NCI-H2196 (cell line): ENCODE measurements around the gene CCR4.
"Not testable (repeated sequence)": the region's sequence is repeated elsewhere in the genome, so short reads cannot be mapped to it uniquely, and the experiment has no call there.

Experiments
- DNase-seq: peaks from one replicate; lab custom pipeline; 2025; ENCODE audit not compliant: unreplicated experiment; lab: John Stamatoyannopoulos, UW

CCR4 gene

GRCh38 chr3:32951410-32951811, at the start of gene CCR4:
TSS of gene CCR4 (plus strand) at chr3:32951644. CDS start at chr3:32953423, 1,779 bp downstream.
- DNase-seq: no peak

GRCh38 chr3:32902887-32903371, 48.5 kb upstream of the CCR4 start:
- peak; percentile 22 for DNase-seq

DNA sequence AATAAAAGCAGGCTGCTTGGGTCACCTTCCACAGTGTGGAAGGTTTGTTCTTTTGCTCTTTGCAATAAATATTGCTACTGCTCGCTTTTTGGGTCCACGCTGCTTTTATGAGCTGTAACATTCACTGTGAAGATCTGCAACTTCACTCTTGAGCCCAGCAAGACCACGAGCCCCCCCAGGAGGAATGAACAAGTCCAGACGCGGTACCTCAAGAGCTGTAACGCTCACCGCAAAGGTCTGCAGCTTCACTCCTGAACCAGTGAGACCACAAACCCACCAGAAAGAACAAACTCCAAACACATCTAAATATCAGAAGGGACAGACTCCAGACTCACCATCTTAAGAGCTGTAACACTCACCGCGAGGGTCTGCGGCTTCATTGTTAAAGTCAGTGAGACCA, 47.5 kb upstream of the CCR4 start:
- DNase-seq: no peak

- no peak for DNase-seq
These were observed 41.4 kb upstream of the CCR4 start for GRCh38 chr3:32909999-32910398.

DNA sequence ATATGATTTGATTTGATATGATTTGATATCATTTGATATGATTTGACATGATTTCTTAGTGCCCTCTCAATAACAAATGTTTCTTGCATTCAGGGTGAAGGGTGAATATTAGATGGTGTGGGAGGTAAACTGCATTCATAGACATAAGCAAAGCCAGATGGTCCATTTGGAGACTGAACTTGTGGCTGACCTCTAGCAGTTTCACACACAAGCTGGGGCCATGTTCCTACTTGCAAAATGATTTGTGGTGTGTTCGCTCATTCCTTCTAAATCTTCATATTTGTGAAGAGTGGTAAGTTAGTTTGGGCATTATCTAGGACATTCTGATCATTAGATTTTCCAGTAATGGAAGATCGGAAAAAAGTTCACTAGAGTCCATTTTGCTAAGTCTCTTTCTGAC, 40.5 kb upstream of the CCR4 start:
- DNase-seq: no peak

GRCh38 chr3:32912046-32912445, 39.4 kb upstream of the CCR4 start:
- no peak for DNase-seq

DNA sequence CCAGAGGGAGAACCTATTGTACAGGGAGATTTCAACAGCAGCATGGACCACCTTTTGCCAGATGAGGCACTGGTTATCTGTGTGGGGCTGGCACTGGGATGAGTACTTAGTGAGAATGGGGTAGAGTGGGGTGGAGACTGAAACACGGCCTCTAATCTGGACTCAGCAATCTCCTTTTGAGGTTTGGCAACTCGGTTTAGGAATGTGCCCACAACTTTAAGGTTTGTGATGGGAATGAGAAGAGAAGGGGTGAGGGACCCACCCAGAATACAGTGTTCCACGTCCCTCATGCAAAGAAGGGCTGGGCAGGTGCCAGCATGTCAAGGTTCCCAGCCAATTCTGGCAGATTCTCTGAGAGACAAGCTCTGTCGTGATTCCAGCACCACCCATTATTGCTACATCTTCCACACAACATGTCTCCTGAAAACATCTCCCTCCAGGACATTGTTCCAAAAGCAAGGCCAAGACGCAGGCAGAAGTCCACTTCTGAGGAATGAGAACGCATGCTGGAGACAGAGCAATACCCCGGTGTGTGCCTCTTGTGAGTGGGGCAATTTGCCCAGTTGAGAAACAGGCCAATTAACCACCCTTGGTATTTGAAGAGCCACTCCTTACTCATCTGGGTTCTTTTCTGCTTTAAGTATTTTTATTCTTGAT, 37.5 kb upstream of the CCR4 start:
- DNase-seq: no peak

- DNase-seq: no peak
These were observed 31.5 kb upstream of the CCR4 start for GRCh38 chr3:32919920-32920319.

- DNase-seq: no peak
These were observed 29.4 kb upstream of the CCR4 start for GRCh38 chr3:32922078-32922477.

DNA sequence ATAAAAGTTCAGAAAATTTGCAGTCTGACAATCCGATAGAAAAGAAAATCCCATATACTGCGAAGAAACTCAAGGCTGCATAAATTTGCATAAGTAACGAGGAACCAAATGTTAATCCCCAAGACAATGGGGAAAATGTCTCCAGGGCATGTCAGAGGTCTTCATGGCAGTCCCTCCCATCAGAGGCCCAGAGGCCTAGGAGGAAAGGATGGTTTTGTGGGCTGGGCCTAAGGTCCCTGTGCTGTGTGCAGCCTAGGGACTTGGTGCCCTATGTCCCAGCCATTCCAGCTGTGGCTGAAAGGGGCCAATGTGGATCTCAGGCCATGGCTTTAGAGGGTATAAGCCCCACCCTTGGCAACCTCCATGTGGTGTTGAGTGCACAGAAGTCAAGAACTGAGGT, 21.3 kb upstream of the CCR4 start:
- DNase-seq: no peak

- DNase-seq: not testable (repeated sequence)
These were observed 20.2 kb upstream of the CCR4 start for GRCh38 chr3:32931273-32931672.

DNA sequence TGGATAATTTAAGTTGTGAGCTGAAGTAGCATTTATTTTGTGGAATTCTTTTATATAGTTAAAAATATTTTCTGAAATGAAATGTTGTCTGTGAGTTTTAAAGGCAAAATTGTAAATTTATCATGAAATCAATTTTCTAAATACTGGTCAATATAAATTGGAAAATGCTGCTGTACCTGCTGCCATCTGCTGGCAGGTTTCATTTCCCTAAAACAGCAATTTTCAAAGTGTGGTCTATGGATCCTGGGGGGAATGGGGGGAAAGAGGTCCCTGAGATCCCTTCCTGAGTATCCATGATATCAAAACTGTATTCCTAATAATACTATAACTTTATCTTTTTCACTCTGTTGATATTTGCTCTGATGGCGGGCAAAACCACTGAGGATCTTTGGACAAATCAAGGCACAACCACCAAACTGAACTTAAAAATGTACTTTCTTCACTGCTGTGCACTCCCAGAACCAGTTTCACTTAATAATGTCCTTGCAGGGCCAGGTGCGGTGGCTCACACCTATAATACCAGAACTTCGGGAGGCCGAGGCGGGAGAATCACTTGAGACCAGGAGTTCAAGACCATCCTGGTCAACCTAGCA, 17.2 kb upstream of the CCR4 start:
- DNase-seq: no peak

DNA sequence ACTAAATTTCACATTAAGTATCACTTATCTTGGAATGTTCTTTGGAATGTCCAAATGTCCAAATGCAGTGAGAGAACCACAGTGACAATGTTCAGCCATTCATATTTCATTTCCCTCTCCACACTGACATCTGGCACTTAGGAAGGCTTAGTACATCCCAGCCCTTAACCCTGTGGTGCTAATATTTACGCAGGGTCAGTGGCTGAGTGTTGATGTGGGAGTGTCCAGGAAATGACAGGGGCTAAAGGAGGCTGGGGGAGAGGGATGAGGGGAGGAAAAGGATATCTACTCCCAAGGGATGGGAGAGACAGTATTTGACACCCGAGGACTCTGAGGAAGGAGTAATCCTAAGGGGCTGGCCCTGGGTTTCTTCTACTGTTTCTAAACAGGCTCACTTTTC, 14.1 kb upstream of the CCR4 start:
- no peak for DNase-seq

DNA sequence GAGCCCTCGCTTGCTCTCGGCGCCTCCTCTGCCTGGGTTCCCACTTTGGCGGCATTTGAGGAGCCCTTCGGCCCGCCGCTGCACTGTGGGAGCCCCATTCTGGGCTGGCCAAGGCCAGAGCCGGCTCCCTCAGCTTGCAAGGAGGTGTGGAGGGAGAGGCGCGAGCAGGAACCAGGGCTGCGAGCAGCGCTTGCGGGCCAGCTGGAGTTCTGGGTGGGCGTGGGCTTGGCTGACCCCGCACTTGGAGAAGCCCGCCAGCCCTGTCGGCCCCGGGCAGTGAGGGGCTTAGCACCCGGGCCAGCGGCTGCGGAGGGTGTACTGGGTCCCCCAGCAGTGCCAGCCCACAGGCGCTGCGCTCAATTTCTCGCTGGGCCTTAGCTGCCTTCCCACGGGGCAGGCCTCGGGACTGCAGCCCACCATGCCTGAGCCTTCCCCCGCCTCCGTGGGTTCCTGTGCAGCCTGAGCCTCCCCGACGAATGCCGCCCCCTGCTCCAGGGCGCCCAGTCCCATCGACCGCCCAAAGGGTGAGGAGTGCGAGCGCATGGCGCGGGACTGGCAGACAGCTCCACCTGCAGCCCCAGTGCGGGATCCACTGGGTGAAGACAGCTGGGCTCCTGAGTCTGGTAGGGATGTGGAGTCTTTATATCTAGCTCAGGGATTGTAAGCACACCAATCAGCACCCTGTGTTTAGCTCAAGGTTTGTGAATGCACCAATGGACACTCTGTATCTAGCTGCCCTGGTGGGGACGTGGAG, 11.7 kb upstream of the CCR4 start:
- not testable (repeated sequence) for DNase-seq

- DNase-seq: no peak
These were observed 10.7 kb upstream of the CCR4 start for GRCh38 chr3:32940726-32941125.

DNA sequence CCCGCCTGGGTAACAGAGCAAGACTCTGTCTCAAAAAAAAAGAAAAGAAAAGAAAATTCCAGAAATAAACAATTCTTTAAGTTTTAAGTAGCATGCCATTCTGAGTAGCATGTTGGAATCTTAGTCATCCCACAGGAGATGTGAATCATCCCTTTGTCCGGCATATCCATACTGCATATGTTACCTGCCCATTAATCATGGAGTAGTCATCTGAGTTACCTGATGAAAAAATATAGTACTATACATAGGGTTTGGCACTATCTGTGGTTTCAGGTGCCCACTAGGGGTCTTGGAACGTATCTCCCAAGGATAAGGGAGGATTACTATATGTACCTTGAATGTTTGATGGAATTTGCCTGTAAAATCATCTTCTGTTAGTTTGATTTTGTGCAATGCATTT, 6.3 kb upstream of the CCR4 start:
- no peak for DNase-seq

- DNase-seq: not testable (repeated sequence)
These were observed 5.8 kb upstream of the CCR4 start for GRCh38 chr3:32945598-32945997.

- DNase-seq: no peak
These were observed 4.3 kb upstream of the CCR4 start for GRCh38 chr3:32946973-32947788.

DNA sequence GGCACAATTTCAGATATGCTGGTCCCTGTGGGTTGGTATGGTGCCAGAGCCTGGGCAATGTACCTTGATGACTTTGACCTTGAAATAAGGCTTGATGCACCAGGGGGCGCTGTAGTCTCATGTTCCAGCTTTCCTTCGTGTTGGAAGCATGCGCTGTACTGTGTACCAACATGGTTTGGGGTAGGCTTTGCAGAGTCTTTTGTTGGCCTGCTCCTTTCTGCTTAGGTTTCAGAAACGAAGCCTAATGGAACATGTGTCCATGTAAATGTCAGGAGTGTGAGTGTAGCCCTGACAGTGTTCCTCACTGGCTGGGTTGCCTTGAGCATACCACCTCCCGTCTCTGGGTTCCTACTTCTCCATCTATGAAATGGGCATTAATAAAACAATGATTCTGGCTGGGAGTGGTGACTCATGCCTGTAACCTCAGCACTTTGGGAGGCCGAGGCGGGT, 3.6 kb upstream of the CCR4 start:
- peak; percentile 59 for DNase-seq

- no peak for DNase-seq
These were observed 2.6 kb upstream of the CCR4 start for GRCh38 chr3:32948625-32949445.
